Mesenteric fat pad (tissue), 1 donor: ENCODE results near the gene OR6B1. TPM values are rescaled to one million over a fixed set of nuclear protein-coding genes. Genes with fewer than 3 reads are reported as not detected.
"Not testable (repeated sequence)": the region's sequence is repeated elsewhere in the genome, so short reads cannot be mapped to it uniquely, and the experiment has no call there.

Experiments used
- DNase-seq: peaks from one replicate; pipeline ENCODE4 v3.0.0-alpha.2; 2020; ENCODE audit warnings: low spot score
- total RNA-seq: library from RNA; stranded (reverse); fragmentation: NEBNext Ultra II Directional; extraction: Animal tissue kit (Norgen Biotek cat#: 25700); gene quantifications from one replicate; pipeline ENCODE4 v1.2.1, GENCODE V29; 2021
- donor health status: DM: yes; HTN: yes; CAD: no.

Gene OR6B1
- total RNA-seq, 1 donor from 2014 or later, result not detected

DNA sequence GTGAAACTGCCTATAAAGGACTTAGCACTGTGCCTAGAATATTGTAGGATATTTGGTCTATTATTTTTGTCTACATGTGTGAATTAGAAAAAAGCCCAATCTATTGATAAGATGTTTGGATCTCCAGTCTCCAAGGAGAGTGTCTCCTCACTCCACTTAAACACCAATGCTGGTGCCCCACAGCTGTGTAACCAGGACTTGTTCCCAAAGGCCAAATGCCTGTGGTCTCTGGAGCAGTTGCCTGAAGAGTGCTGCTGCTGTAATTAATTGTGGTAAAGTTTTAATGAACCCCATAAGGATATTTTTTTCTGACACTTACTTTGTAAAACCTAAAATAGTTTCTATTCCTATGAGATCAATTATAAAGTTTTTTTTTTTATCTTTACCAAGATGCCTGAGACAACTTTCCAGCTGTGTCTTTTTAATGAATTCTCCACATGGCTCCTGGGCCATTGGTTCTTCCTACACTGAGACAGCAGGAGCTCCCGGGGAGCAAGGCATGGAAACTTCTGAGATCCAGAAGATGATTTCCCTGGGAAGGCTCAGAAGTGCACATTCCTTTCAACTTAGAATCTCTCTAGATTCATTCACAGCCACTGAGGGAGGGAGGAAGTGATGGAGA, 37.4 kb downstream of the OR6B1 start:
- no peak for DNase-seq

DNA sequence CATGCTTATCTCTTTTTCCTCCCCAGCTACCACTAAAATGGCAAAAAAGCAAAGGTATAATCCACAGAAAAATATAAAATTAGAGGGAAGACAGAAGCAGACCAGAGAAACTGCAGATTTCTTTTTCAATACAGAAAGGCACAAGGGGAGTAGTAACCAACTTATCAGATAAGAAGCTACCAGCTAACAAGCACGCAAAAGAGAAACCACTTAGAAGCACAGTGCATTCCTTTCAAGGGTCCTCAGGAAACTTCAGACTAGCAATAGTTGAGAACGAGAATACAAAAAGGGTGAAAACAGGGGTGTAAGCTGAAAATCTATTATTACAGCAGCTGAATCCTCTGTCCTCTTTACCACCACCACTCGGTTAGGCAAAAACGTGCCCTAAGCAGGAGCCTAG, 38.8 kb downstream of the OR6B1 start:
- no peak for DNase-seq

DNA sequence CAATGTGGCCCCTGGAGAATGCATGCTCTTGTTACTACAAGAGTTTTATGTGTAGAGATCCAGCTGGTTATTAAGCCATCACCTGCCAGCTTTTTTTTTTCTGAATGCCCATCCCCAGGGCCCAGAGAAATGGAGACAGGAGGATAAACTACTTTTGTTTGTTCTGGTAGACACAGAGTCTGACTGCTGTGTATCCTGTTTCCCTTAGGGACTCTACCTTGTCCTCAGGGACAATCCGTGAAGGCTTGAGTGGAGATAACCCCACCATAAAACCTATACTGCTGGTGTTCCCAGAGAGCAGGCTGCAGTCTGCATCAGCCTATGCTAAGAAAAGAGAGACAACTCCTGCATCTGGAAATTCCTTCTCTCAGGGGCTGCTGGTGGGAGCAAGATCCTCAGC, 48.5 kb downstream of the OR6B1 start, which contains the start of gene OR2A5:
Gene OR2A5, plus strand, starts transcription at position 301 of the 400 bp plus-strand sequence. CDS start 1,454 bp downstream, outside the sequence.
- no peak for DNase-seq

DNA sequence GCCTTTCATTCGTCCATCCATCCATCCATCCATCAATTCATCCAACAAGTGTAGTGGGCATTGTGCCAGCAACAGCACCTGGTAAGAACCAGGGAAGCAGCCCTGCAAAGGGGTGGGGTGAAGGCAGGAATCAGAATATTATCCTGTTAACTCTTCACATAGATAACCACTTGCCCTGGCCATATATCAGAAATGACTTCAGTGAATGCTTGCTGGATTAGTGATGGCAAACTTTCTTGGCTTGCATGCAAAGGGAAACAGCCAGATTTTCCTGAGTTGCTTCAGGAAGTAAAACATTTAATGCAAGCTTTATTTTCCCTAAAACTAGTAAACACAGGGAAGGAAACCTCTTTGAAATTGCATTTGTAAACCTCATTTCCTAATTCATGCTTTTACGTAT, 49.4 kb downstream of the OR6B1 start:
- DNase-seq, result no peak

DNA sequence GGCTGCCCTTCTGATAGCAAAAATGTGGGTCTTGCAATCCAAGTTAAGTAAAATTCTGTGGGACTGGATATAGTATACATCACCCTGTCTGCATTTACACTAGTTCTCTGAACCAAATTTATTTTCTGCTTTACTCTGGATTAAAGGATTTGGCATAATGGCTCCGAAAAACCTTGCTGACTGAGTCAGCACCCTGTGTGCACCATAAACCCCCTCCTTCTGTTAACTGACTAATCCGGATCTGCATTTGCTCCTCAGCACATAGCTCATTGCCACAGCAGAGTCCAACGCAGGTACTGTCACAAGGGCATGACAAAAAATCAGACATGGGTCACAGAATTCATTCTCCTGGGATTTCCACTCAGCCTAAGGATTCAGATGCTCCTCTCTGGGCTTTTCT, 50.0 kb downstream of the OR6B1 start:
- no peak for DNase-seq

DNA sequence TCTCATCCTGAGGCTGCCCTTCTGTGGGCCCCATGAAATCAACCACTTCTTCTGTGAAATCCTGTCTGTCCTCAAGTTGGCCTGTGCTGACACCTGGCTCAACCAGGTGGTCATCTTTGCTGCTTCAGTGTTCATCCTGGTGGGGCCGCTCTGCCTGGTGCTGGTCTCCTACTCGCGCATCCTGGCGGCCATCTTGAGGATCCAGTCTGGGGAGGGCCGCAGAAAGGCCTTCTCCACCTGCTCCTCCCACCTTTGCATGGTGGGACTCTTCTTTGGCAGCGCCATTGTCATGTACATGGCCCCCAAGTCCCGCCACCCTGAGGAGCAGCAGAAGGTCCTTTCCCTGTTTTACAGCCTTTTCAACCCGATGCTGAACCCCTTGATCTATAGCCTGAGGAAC, 50.8 kb downstream of the OR6B1 start:
- DNase-seq, result not testable (repeated sequence)

- DNase-seq, result no peak
Measured at GRCh38 chr7:144057954-144058353, 57.8 kb downstream of the OR6B1 start.

Other genes with a start within 250 kb of the OR6B1 start
- 0.29 TPM for gene CTAGE6, start 242.6 kb upstream of the OR6B1 start, total RNA-seq
- 50.8 TPM for gene TCAF1, start 98.1 kb upstream of the OR6B1 start, total RNA-seq
- not detected for gene OR2F2, start 65.1 kb upstream of the OR6B1 start, total RNA-seq
- gene OR2F1, start 45.5 kb upstream of the OR6B1 start, total RNA-seq, result not detected
- gene OR2A5, start 48.6 kb downstream of the OR6B1 start, total RNA-seq, result not detected
- not detected for gene OR2A25, start 69.5 kb downstream of the OR6B1 start, total RNA-seq
- not detected for gene OR2A12, start 86.0 kb downstream of the OR6B1 start, total RNA-seq
- gene OR2A2, start 109.3 kb downstream of the OR6B1 start, total RNA-seq, result not detected
- not detected for gene OR2A14, start 122.9 kb downstream of the OR6B1 start, total RNA-seq
- 0.58 TPM for gene CTAGE4, start 183.1 kb downstream of the OR6B1 start, total RNA-seq
- 7.2 TPM for gene ARHGEF35, start 195.5 kb downstream of the OR6B1 start, total RNA-seq
- gene OR2A42, start 239.3 kb downstream of the OR6B1 start, total RNA-seq, result not detected